ENCODE results near the gene B3GALT6.

GRCh38 chr1:1273512-1274298 lies 41.7 kb downstream of the B3GALT6 start, which contains the start of gene UBE2J2:
- TF ChIP-seq POLR2A (IDR thresholded peaks at IDR 0.05) = peak in 1 of 2 donors; percentile 40
- TF ChIP-seq, protein P1, sequence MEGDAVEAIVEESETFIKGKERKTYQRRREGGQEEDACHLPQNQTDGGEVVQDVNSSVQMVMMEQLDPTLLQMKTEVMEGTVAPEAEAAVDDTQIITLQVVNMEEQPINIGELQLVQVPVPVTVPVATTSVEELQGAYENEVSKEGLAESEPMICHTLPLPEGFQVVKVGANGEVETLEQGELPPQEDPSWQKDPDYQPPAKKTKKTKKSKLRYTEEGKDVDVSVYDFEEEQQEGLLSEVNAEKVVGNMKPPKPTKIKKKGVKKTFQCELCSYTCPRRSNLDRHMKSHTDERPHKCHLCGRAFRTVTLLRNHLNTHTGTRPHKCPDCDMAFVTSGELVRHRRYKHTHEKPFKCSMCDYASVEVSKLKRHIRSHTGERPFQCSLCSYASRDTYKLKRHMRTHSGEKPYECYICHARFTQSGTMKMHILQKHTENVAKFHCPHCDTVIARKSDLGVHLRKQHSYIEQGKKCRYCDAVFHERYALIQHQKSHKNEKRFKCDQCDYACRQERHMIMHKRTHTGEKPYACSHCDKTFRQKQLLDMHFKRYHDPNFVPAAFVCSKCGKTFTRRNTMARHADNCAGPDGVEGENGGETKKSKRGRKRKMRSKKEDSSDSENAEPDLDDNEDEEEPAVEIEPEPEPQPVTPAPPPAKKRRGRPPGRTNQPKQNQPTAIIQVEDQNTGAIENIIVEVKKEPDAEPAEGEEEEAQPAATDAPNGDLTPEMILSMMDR (IDR thresholded peaks at IDR 0.05) = no peak
- TF ChIP-seq POLR2AphosphoS5 (IDR thresholded peaks at IDR 0.05; ENCODE audit: insufficient read depth in 1 of 2, low read depth in 1 of 2) = peak; percentile 60 to 62
